HEK293 (cell line): ENCODE measurements around the gene TMED6.

Source experiments
- CTCF ChIA-PET: fragments of 350-600 bp; formaldehyde crosslinking; extraction: SDS; loops from one replicate; lab custom pipeline; 2021; ENCODE audit warnings: antibody characterized with exemption; lab: Yijun Ruan, JAX
- POLR2A ChIA-PET: fragments of 300-600 bp; formaldehyde crosslinking; extraction: SDS; loops from one replicate; lab custom pipeline; 2020; ENCODE audit warnings: antibody characterized with exemption, inconsistent platforms; lab: Yijun Ruan, JAX
- H3K27ac ChIP-seq: fragments of 200-500 bp; sonication (Bioruptor generic); 2 replicates; pipeline ENCODE4 v1.5.1; 2014; ENCODE audit warnings: low read depth, low read length, control low read depth, inconsistent platforms; ENCODE audit errors: extremely low read depth
- H3K36me3 ChIP-seq, 2 experiments: fragments of 200-500 bp in 1 of 2; sonication (Bioruptor generic) in 1 of 2; 1 replicate in 1 of 2; 2 replicates in 1 of 2; pipeline ENCODE4 v1.5.1; 2014 to 2017; ENCODE audit warnings: inconsistent platforms in 2 of 2, low read length in 2 of 2; ENCODE audit not compliant: control insufficient read depth in 2 of 2, insufficient read depth in 1 of 2
- H3K4me1 ChIP-seq: fragments of 200-500 bp; sonication (Bioruptor generic); 2 replicates; pipeline ENCODE4 v1.5.1; 2014; ENCODE audit warnings: mild to moderate bottlenecking, low read length, inconsistent platforms; ENCODE audit not compliant: control insufficient read depth, insufficient read depth
- H3K4me3 ChIP-seq: 2 replicates; pipeline ENCODE4 v1.5.1; 2011; ENCODE audit warnings: low read depth, mild to moderate bottlenecking, control low read depth, low read length, moderate library complexity
- H3K9me3 ChIP-seq: fragments of 200-500 bp; sonication (Bioruptor generic); 2 replicates; pipeline ENCODE4 v1.5.1; 2014; ENCODE audit warnings: low read depth, low read length, inconsistent platforms; ENCODE audit not compliant: control insufficient read depth, insufficient read depth
- FEZF1 ChIP-seq: fragments of 450-650 bp; formaldehyde crosslinking; IDR thresholded peaks from 2 replicates; pipeline ENCODE4 v1.5.1; 2016; ENCODE audit warnings: missing biosample characterization, missing genetic modification characterization
- GLI4 ChIP-seq: fragments of 450-650 bp; formaldehyde crosslinking; IDR thresholded peaks from 2 replicates; pipeline ENCODE4 v1.5.1; 2016; ENCODE audit warnings: missing biosample characterization, missing genetic modification characterization
- GLIS1 ChIP-seq: fragments of 450-650 bp; formaldehyde crosslinking; IDR thresholded peaks from 2 replicates; pipeline ENCODE4 v1.5.1; 2016; ENCODE audit warnings: missing biosample characterization, missing genetic modification characterization
- HOXA7 ChIP-seq: sonication (generic); formaldehyde crosslinking; IDR thresholded peaks from 2 replicates; pipeline ENCODE4 v1.8.1; 2022; ENCODE audit warnings: missing genetic modification reagents, borderline replicate concordance
- HOXD13 ChIP-seq: sonication (generic); formaldehyde crosslinking; IDR thresholded peaks from 2 replicates; pipeline ENCODE4 v1.8.0; 2022; ENCODE audit warnings: missing genetic modification reagents, borderline replicate concordance
- KLF10 ChIP-seq: fragments of 450-650 bp; IDR thresholded peaks from 2 replicates; pipeline ENCODE4 v1.5.1; 2018; ENCODE audit warnings: missing biosample characterization, mild to moderate bottlenecking, missing genetic modification characterization
- MEIS1 ChIP-seq: sonication (generic); formaldehyde crosslinking; IDR thresholded peaks from 2 replicates; pipeline ENCODE4 v1.8.1; 2022; ENCODE audit warnings: missing genetic modification reagents, mild to moderate bottlenecking, borderline replicate concordance
- RBAK ChIP-seq: fragments of 450-650 bp; formaldehyde crosslinking; IDR thresholded peaks from 2 replicates; pipeline ENCODE4 v1.5.1; 2016; ENCODE audit warnings: missing biosample characterization, missing genetic modification characterization
- SCRT1 ChIP-seq: fragments of 450-650 bp; formaldehyde crosslinking; IDR thresholded peaks from 2 replicates; pipeline ENCODE4 v1.5.1; 2016; ENCODE audit warnings: missing biosample characterization, missing genetic modification characterization, borderline replicate concordance
- WT1 ChIP-seq: fragments of 450-650 bp; formaldehyde crosslinking; IDR thresholded peaks from 2 replicates; pipeline ENCODE4 v1.5.1; 2016; ENCODE audit warnings: missing biosample characterization, missing genetic modification characterization
- ZBTB20 ChIP-seq: fragments of 450-650 bp; formaldehyde crosslinking; IDR thresholded peaks from 2 replicates; pipeline ENCODE4 v1.5.1; 2016; ENCODE audit warnings: missing biosample characterization, missing genetic modification characterization
- ZBTB6 ChIP-seq: fragments of 450-650 bp; formaldehyde crosslinking; IDR thresholded peaks from 2 replicates; pipeline ENCODE4 v1.5.1; 2017; ENCODE audit warnings: missing biosample characterization, missing genetic modification characterization
- ZIC2 ChIP-seq: fragments of 450-650 bp; formaldehyde crosslinking; IDR thresholded peaks from 2 replicates; pipeline ENCODE4 v1.5.1; 2016; ENCODE audit warnings: missing biosample characterization, missing genetic modification characterization
- ZNF112 ChIP-seq: fragments of 450-650 bp; formaldehyde crosslinking; IDR thresholded peaks from 2 replicates; pipeline ENCODE4 v1.5.0; 2017; ENCODE audit warnings: missing biosample characterization, missing genetic modification characterization
- ZNF138 ChIP-seq: fragments of 450-650 bp; formaldehyde crosslinking; IDR thresholded peaks from 2 replicates; pipeline ENCODE4 v1.5.1; 2016; ENCODE audit warnings: missing biosample characterization, missing genetic modification characterization, borderline replicate concordance
- ZNF146 ChIP-seq: fragments of 450-650 bp; formaldehyde crosslinking; IDR thresholded peaks from 2 replicates; pipeline ENCODE4 v1.5.1; 2016; ENCODE audit warnings: missing biosample characterization, missing genetic modification characterization
- ZNF157 ChIP-seq: fragments of 450-650 bp; formaldehyde crosslinking; IDR thresholded peaks from 2 replicates; pipeline ENCODE4 v1.5.1; 2016; ENCODE audit warnings: missing biosample characterization, missing genetic modification characterization
- ZNF16 ChIP-seq: fragments of 450-650 bp; formaldehyde crosslinking; IDR thresholded peaks from 2 replicates; pipeline ENCODE4 v1.5.1; 2016; ENCODE audit warnings: low read depth, missing biosample characterization, missing genetic modification characterization
- ZNF169 ChIP-seq: fragments of 450-650 bp; formaldehyde crosslinking; IDR thresholded peaks from 2 replicates; pipeline ENCODE4 v1.5.1; 2016; ENCODE audit warnings: missing biosample characterization, missing genetic modification characterization
- ZNF19 ChIP-seq: fragments of 450-650 bp; formaldehyde crosslinking; IDR thresholded peaks from 2 replicates; pipeline ENCODE4; 2016; ENCODE audit warnings: missing biosample characterization, missing genetic modification characterization, low read depth
- ZNF26 ChIP-seq: fragments of 450-650 bp; formaldehyde crosslinking; IDR thresholded peaks from 2 replicates; pipeline ENCODE4 v1.5.1; 2016; ENCODE audit warnings: missing biosample characterization, missing genetic modification characterization
- ZNF404 ChIP-seq: fragments of 450-650 bp; formaldehyde crosslinking; IDR thresholded peaks from 2 replicates; pipeline ENCODE4 v1.5.1; 2017; ENCODE audit warnings: missing biosample characterization, missing genetic modification characterization
- ZNF449 ChIP-seq: fragments of 450-650 bp; formaldehyde crosslinking; IDR thresholded peaks from 2 replicates; pipeline ENCODE4 v1.5.1; 2017; ENCODE audit warnings: missing biosample characterization, mild to moderate bottlenecking, missing genetic modification characterization, moderate library complexity
- ZNF501 ChIP-seq: fragments of 450-650 bp; formaldehyde crosslinking; IDR thresholded peaks from 2 replicates; pipeline ENCODE4 v1.5.1; 2016; ENCODE audit warnings: missing biosample characterization, missing genetic modification characterization
- ZNF521 ChIP-seq: fragments of 450-650 bp; formaldehyde crosslinking; IDR thresholded peaks from 2 replicates; pipeline ENCODE4 v1.5.1; 2017; ENCODE audit warnings: missing biosample characterization, mild to moderate bottlenecking, missing genetic modification characterization
- ZNF596 ChIP-seq: fragments of 450-650 bp; IDR thresholded peaks from 2 replicates; pipeline ENCODE4 v1.5.0; 2018; ENCODE audit warnings: missing biosample characterization, mild to moderate bottlenecking, missing genetic modification characterization, moderate library complexity
- ZNF626 ChIP-seq: fragments of 450-650 bp; sonication (Bioruptor Pico); formaldehyde crosslinking; IDR thresholded peaks from 2 replicates; pipeline ENCODE4 v1.5.1; 2018; ENCODE audit warnings: missing biosample characterization, missing genetic modification characterization, inconsistent platforms
- ZNF76 ChIP-seq: fragments of 450-650 bp; formaldehyde crosslinking; IDR thresholded peaks from 2 replicates; pipeline ENCODE4; 2016; ENCODE audit warnings: low read depth, missing biosample characterization, missing genetic modification characterization, borderline replicate concordance
- ZNF776 ChIP-seq: fragments of 450-650 bp; formaldehyde crosslinking; IDR thresholded peaks from 2 replicates; pipeline ENCODE4 v1.5.0; 2017; ENCODE audit warnings: missing biosample characterization, missing genetic modification characterization, borderline replicate concordance
- ZNF785 ChIP-seq: fragments of 450-650 bp; formaldehyde crosslinking; IDR thresholded peaks from 2 replicates; pipeline ENCODE4 v1.5.1; 2016; ENCODE audit warnings: missing biosample characterization, missing genetic modification characterization
- ZNF830 ChIP-seq: fragments of 450-650 bp; IDR thresholded peaks from 2 replicates; pipeline ENCODE4 v1.5.0; 2018; ENCODE audit warnings: missing biosample characterization, missing genetic modification characterization, low read depth, mild to moderate bottlenecking, moderate library complexity

Gene TMED6

GRCh38 chr16:69376393-69377059 is 24.9 kb upstream of the TMED6 start:
- Histone ChIP-seq H3K9me3 (no peaks in the 10 kb centered on the region), H3K27ac (no peak overlapping the region), H3K4me1 (no peaks in the 10 kb centered on the region), H3K4me3 (no peak overlapping the region), H3K36me3 (peaks cover 42 to 75% of the 10 kb centered on the region in 2 experiments)
- ChIA-PET POLR2A (no interaction called here), CTCF (interaction anchor here (0.6 to 0.7 kb wide), 3 partner anchors 8 to 189 kb away, joined by 3 to 4 read pairs (median 3); no protein-coding TSS in a partner anchor)
- TF ChIP-seq ZBTB20 (tag by site-specific recombination) (no peak), ZNF138 (no peak), ZNF76 (tag by site-specific recombination) (no peak), ZNF501 (no peak), KLF10 (tag by site-specific recombination) (no peak)

- ChIA-PET POLR2A (no interaction called here), CTCF (no interaction called here)
- H3K4me3 ChIP-seq = no peak overlapping the region
- H3K4me1 ChIP-seq = no peaks in the 10 kb centered on the region
- H3K27ac ChIP-seq = no peak overlapping the region
- no peaks in the 10 kb centered on the region for H3K9me3 ChIP-seq
- TF ChIP-seq GLIS1 (tag by site-specific recombination) = no peak
- TF ChIP-seq ZNF112 (tag by site-specific recombination) = no peak
- TF ChIP-seq FEZF1 (tag by site-specific recombination) = no peak
- no peak for TF ChIP-seq ZNF449 (tag by site-specific recombination)
- TF ChIP-seq ZNF146 = no peak
- no peak for TF ChIP-seq ZNF596 (tag by site-specific recombination)
- TF ChIP-seq ZNF404 (tag by site-specific recombination) = no peak
- no peak for TF ChIP-seq ZNF785 (tag by site-specific recombination)
- TF ChIP-seq RBAK = no peak
- TF ChIP-seq WT1 = no peak
- no peak for TF ChIP-seq ZNF26 (tag by site-specific recombination)
- no peak for TF ChIP-seq ZNF626 (tag by site-specific recombination)
- TF ChIP-seq GLI4 (tag by site-specific recombination) = no peak
- H3K36me3 ChIP-seq = peaks cover 38 to 77% of the 10 kb centered on the region in 2 experiments
Measured at GRCh38 chr16:69373019-69373418, 21.4 kb upstream of the TMED6 start.

- H3K36me3 ChIP-seq = peaks cover 32 to 83% of the 10 kb centered on the region in 2 experiments
- H3K27ac ChIP-seq = no peak overlapping the region
- H3K4me3 ChIP-seq = no peak overlapping the region
- H3K9me3 ChIP-seq = no peaks in the 10 kb centered on the region
- no peaks in the 10 kb centered on the region for H3K4me1 ChIP-seq
- ChIA-PET POLR2A (interaction anchor here (0.7 kb wide), 1 partner anchor 10 kb away, joined by 4 read pairs; no protein-coding TSS in a partner anchor), CTCF (interaction anchor here (0.6 kb wide), 1 partner anchor 304 kb away, joined by 3 read pairs; no protein-coding TSS in a partner anchor)
- TF ChIP-seq HOXD13 (CRISPR knock-in tag) = no peak
- TF ChIP-seq ZIC2 (tag by site-specific recombination) = no peak
- TF ChIP-seq ZNF830 (tag by site-specific recombination) = no peak
- no peak for TF ChIP-seq ZNF19
- no peak for TF ChIP-seq ZNF16 (tag by site-specific recombination)
- no peak for TF ChIP-seq ZBTB6 (tag by site-specific recombination)
- TF ChIP-seq ZNF776 (tag by site-specific recombination) = no peak
- no peak for TF ChIP-seq ZNF157 (tag by site-specific recombination)
- no peak for TF ChIP-seq ZNF169 (tag by site-specific recombination)
- TF ChIP-seq MEIS1 (CRISPR knock-in tag) = no peak
- no peak for TF ChIP-seq SCRT1 (tag by site-specific recombination)
- no peak for TF ChIP-seq ZNF521 (tag by site-specific recombination)
- no peak for TF ChIP-seq FEZF1 (tag by site-specific recombination)
- no peak for TF ChIP-seq HOXA7 (CRISPR knock-in tag)
Measured at GRCh38 chr16:69371564-69371963, 20.0 kb upstream of the TMED6 start.
